GM18505 (cell line): ENCODE data around the gene SAP30BP.
"Not testable (repeated sequence)": the region's sequence is repeated elsewhere in the genome, so short reads cannot be mapped to it uniquely, and the experiment has no call there.

Experiments used
- ATAC-seq: cut with Tn5 transposase; IDR thresholded peaks from one replicate; pipeline ENCODE4 v1.9.1; 2021; ENCODE audit not compliant: unreplicated experiment
- POLR2A ChIP-seq: IDR thresholded peaks from 4 replicates; pipeline ENCODE4 v1.6.1; 2011; ENCODE audit warnings: borderline replicate concordance; ENCODE audit not compliant: insufficient read depth, insufficient read length; ENCODE audit errors: extremely low read depth

SAP30BP gene

DNA sequence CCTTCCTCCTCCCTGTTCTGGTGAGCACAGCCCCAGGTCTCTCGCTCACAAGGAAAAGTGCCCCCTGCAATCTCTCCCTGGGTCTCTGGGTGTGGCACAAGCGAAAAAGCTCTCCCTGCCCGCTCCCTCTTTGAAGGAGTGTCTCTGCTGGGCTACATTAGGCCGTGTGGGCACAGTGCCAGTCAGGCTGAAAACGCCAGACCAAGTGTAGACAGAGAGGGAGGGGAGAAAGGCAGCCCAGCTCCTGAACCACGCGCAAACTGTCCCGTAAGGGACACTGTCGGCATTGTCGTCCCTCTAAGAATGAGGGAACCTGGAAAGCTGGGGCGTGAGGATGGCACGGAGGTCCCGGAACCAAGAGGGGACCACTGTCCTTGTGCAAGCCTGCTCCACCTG lies 30.0 kb upstream of the SAP30BP start:
- ATAC-seq: no peak

DNA sequence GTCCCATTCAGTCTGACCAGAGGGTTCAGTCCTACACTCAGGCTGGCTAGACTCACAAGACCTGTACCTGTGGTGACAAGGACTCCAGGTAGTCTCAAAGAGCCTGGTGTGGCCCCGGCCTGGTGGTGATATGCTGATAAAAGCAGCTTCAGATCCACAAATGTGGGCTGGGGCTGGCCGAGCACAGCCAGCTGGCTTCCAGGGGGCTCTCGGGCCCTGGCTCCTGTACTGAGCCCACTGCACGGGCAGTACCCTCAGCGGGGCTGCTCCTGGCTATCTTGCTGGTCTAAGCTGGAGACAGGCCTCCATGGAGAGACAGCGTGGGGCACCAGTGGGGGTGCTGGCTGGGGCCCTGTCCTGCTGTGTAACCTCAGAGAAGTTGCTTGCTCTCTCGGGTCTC lies 29.6 kb upstream of the SAP30BP start:
- TF ChIP-seq POLR2A: no peak
- no peak for ATAC-seq

More for the DNA sequence above, 30.0 kb upstream of the SAP30BP start:
- TF ChIP-seq POLR2A: no peak

DNA sequence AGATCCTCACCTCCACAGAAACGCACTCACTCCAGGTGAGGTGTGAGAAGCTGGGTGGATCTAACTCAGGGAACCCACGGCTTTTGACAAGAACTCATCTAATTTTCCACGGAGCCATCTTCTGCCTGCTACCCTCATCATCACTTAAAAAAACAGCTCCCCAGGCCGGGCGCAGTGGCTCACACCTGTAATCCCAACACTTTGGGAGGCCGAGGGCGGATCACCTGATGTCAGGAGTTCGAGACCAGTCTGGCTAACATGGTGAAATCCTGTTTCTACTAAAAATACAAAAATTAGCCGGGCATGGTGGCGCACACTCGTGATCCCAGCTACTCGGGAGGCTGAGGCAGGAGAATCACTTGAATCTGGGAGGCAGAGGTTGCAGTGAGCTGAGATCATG lies 29.1 kb upstream of the SAP30BP start:
- ATAC-seq: not testable (repeated sequence)

DNA sequence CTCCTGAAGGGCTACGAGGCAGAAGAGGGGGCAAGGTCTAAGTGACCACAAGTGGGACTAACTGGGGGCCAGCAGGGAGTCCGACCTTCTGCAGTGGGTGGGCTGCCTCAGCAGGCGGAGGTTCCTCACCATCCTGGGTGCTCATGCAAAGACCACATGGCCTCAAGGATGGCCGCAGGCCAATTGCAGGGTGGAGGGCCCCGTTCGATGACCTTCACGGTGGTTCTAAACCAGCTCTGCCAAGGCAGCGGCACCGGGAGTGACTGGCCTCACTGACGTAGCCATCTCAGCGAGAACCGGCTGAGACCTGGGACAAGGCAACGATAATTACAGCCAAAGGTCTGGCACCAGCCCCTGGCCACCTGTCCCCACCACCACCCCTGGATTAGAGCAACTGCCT lies 28.2 kb upstream of the SAP30BP start:
- no peak for TF ChIP-seq POLR2A
- ATAC-seq: no peak

DNA sequence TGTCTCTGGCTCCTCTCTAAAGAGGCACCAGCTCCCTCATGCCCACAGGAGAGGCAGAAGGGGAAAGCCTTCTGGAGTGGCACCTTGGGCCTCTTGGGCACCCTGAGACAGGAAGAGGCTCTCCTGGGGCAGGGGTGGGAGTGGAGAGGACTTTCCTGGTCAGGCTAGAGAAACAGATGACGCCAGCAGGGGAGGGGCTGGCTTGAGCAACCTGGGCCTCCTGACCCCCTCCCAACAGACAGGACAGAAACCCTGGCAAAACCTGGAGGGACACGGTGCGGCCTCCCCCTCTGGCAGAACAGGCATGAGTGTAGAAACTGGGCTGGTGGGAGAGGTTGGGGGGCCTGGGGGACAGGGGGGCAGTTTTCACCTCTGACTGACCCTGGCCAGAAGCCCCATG lies 27.8 kb upstream of the SAP30BP start:
- no peak for TF ChIP-seq POLR2A

DNA sequence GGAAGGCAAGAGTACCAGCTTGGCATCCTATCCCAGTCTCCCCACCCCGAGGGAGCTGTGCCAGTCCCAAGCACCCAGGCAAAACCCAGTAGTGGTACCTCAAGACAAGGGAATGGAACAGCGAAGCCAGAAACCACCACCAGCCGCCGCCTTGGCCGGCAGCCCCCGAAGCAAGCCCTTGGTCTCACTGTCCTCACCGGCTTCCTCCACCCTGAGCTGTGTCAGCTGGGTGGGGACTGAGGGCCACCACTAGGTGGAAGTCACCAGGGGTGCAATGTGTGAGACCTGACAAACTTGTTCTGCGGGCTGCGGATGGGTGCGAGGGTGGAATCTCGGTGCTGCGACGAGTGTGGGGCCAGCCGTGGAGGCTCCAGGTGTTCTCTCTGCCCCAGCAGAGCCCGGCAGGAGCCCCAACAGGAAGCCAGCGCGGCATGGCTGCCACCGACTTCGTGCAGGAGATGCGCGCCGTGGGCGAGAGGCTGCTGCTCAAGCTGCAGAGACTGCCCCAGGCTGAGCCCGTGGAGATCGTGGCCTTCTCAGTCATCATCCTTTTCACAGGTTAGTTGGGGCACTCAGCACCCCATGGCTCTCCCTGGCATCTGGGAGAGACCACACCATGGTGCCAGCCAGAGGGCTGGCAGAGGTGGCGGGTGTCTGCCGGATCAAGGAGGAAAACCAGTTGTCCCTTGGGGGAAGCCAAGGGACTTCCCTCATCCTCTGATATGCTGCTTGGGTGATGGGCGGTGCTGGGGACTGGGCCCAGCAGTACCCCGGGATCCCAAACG lies 27.2 kb upstream of the SAP30BP start:
- no peak for TF ChIP-seq POLR2A
- ATAC-seq: no peak

More for the DNA sequence above, 27.8 kb upstream of the SAP30BP start:
- ATAC-seq: no peak

DNA sequence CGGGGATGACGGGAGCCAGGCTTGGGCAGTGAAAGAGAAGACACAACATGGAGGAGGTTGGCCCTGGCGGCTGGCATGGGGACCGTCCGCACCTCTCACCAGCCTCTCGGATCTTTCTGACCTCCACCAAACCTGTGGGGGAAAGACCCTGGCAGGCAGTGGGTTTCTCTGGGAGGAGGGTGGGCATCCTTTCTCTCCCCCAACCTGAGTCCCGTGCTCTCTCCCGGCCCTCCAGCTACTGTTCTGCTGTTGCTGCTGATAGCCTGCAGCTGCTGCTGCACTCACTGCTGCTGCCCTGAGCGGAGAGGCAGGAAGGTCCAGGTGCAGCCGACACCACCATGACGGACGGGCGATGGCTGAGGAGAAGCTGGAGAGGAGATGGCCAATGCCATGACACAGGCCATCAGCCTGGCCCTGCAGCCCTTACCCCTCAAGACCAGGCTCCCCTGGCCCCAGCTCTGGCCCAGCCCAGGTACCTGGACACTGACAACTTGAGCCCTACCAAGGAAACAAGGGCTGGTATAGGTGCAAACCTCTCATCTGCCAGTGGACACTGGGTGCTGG lies 26.5 kb upstream of the SAP30BP start:
- no peak for TF ChIP-seq POLR2A
- ATAC-seq: no peak

DNA sequence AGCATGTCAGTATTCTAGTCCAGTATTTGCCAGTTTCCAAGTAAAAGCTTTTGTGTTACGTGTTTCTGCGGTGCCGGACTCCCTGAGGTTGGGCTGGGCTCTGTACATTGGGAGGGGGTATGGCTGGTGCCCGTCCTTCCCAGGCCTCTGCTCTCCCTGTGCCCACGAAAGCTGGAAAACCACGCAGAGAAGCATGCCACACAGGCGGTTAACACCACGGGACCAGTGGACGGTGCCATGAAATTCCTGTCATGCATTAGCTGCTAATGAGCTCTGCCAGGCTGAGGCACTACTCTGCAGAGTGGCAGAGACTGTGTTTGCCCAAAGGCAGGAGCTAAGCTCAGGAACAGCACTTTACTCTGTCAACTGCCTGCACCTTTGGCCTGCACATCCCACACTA lies 25.8 kb upstream of the SAP30BP start:
- no peak for TF ChIP-seq POLR2A
- ATAC-seq: no peak

DNA sequence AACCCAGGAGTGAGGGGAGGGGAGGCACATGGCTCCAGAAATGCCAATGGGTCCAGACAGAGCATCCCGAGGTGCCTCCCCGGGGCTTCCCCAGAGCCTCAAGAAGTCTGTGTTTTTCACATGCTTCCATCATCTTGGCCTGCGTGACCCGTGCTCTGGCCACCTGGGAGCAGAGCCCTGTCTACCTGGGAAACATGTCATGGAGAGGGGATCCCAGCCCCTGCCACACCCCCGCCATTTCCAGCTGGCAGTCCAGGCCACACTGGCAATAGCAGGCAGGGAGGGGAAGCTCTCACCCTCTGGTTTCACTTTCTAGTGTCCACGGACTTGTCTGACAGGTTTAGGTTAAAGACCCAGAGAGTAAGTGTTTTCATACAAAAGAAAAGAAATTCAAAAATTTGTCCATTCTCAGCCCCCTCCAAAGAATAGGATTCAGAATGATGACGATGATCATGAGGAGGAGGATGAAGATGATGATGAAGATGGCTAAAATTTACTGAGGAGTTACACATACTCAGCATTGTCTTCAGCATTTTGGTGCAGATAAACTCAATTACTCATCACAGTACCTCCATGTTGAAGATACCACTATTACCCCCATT lies 24.9 kb upstream of the SAP30BP start:
- no peak for TF ChIP-seq POLR2A
- ATAC-seq: no peak

DNA sequence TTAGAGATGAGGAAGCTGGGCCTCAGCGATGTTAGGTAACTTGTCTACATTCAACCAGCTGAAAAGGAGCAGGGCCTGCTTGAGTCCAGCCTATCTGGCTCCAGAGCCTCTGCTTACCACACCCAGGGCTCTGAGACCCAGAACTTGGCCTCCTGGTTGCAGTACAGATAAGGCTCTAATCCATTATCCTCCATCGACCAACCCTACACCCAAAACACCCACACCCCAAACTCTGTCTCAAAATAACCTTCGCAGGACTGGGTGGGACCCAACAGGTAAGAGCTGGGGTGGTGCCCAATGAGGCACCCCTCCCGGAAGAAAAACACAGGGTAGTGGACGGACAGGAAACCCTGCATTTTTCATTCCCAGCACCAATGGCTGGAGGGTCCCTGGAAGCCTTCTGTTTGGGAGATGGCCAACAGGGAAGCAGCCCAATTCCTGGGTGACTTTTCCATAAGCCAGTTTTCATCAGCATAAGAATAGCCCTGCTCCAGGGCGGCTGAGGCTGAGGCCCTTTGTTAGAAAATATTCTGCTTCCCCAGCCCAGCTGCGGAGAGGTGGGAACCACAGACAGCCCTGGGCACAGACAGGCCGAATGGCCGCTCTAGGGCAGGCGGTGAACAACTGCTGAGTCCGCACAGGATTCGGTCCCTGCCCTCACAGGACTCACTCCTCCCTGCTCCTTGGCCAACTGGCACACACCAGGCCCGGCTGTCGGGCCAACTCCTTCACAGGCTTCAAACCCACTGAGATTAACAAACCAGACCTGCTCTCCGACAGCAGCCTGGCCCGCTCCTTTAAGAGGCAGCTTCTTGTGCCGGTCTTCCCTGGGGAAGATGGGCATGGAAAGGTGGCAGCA lies 24.1 kb upstream of the SAP30BP start:
- ATAC-seq: no peak
- TF ChIP-seq POLR2A: no peak

DNA sequence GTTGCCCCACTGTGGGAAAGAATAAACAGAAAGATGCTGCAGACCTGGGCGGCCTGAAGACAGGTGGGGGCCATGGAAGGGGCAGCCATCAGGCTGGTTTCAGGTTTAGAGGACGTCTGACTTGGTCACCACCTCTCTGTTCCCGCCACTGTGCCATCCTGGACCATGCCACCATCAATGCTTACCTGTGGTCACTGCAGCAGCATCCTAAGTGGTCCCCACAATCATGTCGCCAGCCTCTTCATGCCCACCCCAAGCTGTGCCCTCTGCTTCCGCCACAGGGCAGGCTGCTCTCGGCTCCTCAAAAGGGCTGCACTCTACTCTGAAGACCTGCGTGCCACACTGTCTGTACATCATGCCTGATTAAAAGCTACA lies 23.5 kb upstream of the SAP30BP start:
- no peak for TF ChIP-seq POLR2A
- no peak for ATAC-seq

DNA sequence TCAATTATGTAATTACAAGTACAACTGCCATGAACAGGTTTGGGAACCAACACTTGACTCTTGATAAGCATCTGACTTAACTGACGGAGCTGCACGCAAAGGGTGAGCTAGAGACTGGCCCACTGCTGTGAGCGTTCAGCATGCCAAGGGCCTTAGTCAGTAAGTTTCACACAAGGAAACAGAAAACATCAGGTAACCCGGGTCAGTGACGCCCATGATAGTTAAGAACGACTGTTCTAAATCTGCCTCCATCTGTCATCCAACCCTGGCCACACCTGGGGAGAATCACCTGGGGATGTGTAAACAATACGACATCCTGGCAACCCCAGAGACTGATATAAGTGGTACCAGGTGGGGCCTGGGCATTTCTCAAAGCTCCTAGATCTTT lies 21.6 kb upstream of the SAP30BP start:
- no peak for TF ChIP-seq POLR2A
- no peak for ATAC-seq

DNA sequence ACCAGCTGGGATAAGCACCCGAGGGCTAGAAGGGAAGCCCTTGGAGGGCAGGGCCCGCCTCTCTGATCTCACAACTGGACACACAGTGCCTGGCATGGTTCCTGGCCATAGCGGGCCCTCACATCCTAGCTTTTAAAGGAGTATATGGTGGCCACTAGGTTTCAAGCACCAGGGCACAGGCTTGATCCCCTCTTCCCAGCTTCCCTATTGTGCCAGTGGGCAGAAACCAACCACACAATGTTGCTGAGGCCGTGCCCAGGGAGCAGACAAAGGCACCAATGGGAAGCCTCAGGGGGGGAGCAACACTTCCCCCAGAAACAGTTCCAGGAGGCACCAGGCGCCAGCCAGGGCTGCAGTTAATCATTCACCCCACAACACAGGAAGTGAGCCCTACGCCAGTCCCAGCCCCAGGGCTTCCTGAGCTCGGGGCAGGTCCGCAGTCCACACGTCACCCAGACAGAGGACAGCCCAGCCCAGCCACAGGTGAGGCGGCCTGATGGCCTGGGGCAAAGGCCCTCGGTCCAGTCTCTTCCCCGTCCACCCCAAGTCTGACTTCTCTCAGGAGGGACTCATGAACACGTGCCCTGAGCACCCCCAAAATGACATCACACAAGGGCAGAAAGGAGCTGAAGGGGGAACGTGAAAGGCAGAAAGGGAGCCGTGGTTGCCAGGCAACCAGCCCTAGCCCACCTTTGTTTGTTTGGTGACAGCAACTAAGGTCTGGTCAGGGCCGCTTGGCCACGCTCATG lies 21.1 kb upstream of the SAP30BP start:
- peak; percentile 60 for ATAC-seq
- peak; percentile 26 for TF ChIP-seq POLR2A
